ENCODE data around the gene EXO5.
A peak's percentile ranks its signal among the peaks of the same experiment; 100 is the strongest.
"Not testable (repeated sequence)": the region's sequence is repeated elsewhere in the genome, so short reads cannot be mapped to it uniquely, and the experiment has no call there.

Gene EXO5, protein sequence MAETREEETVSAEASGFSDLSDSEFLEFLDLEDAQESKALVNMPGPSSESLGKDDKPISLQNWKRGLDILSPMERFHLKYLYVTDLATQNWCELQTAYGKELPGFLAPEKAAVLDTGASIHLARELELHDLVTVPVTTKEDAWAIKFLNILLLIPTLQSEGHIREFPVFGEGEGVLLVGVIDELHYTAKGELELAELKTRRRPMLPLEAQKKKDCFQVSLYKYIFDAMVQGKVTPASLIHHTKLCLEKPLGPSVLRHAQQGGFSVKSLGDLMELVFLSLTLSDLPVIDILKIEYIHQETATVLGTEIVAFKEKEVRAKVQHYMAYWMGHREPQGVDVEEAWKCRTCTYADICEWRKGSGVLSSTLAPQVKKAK

DNA sequence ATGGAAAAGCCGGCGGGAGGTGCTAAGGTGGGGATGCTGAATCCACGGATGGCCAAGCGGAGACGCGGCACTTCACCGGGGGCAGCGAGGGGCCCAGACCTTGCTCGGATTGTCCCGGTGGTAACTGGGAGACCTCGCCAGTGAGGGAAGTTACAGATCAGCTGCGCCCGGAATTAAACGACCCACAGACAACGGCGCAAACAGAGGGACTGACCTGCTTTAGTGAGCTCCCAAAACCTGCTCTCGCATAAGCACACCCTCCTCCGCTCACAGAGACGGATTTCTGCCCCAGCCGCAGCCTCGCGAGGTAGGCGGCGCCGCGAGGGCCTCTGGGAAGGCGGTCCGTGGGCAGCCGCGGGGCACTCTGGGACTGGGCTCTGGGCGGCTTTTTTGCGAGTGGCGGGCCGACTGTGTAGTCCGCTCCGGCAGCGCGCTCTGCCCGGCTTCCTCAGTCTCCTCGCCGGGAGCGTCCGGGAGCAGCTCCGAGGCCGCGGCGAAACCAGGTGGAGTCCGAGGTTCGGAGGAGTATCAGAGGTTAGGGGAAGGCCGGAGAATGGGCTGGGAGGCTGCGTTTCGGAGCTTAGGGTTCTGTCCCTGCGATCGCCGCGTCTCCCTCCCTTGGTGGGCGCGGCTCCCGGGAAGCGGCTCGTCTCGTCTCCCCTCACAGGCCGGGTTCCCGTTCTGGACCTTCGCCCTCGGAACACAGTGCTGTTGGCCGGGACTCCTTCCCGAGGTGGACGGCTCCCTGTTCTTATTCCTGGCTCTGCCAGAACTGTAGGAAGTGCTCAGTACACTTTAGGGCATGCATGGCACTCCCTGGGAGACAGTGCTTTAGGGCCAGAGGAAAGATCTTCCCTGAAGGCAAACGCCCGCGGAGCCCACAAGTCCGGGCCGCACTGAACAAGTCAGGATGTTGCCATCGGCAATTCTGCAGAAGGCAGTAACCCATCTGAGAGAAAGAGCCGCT lies at the start of gene EXO5:
Gene EXO5, plus strand, starts transcription at position 393 of the 967 bp plus-strand sequence. CDS start 5,778 bp downstream, outside the sequence.
- peak; percentile 74 for DNase-seq

DNA sequence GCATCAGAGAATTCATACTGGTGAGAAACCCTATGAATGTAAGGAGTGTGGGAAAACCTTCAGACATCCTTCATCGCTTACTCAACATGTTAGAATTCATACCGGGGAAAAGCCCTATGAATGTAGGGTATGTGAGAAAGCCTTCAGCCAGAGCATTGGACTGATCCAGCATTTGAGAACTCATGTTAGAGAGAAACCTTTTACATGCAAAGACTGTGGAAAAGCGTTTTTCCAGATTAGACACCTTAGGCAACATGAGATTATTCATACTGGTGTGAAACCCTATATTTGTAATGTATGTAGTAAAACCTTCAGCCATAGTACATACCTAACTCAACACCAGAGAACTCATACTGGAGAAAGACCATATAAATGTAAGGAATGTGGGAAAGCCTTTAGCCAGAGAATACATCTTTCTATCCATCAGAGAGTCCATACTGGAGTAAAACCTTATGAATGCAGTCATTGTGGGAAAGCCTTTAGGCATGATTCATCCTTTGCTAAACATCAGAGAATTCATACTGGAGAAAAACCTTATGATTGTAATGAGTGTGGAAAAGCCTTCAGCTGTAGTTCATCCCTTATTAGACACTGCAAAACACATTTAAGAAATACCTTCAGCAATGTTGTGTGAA lies 45.5 kb upstream of the EXO5 start:
- DNase-seq: no peak

DNA sequence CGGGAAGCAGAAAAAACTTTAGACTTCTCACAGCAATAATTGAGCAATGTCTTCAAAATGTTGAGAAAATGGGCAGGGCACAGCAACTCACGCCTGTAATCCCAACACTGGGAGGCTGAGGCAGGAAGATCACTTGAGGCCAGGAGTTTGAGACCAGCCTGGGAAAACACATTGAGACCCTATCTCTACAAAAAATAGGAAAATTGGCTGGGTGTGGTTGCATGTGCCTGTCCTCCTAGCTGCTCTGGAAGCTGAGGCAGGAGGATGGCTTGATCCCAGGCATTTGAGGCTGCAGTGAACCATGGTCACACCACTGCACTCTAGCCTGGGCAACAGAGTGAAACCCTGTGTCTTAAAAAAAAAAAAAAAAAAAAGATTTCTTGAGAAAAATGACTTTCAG lies 39.2 kb upstream of the EXO5 start:
- no peak for DNase-seq

DNA sequence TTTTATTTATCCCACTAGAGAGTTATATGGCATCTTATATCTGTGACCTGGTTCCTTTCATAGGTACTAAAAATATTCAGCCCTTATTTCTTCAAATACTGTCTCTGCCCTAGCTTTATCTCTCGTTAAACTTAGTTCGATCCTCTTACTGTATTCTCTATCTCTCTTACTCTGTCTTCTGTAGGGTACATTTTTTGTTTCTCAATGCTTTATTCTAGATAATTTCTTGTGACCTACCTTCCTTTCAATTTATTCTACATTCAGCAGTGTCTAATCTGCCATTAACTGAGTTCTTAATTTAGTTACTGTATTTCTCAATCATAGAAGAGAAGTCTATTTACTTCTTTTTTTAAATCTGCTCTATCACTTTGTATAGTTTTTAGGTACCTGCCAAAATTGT lies 33.3 kb upstream of the EXO5 start:
- DNase-seq: no peak

DNA sequence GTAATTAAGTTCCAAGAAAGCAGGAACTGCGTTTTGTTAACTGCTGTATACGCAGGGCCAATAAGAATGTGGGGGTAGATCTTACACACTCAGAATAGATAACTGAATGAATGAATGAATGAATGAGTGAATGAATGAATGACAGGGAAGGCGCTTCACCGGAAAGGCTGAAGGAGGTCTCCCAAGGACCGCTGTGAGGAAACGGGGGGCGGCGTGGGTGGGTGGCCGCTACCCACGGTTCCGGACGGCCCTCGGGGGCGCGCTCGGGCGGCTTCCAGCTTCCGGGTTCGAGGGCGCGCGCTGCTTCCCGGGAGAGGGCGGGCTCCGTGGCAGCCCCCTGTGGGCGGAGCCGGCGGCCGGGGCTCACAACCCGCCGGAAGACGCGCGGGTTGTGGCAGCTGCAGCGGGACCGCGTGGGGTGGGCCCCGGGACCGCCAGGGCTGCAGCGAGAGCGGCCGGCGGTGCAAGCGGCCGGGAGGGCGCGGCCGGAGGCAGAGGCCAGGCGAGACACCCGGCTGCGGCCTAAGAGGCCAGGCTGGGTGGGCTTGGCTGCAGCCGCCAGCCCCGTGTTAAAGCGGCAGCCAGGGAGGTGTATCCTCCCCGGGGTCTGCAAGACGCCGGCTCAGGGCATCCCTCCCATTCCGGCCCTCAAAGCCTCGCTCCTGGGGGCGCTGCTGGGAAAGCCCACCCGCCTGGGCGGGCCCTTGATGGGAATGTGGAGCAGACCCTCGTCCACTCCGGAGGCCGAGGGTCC lies 31.5 kb upstream of the EXO5 start, which contains the start of gene ZFP69:
Gene ZFP69, plus strand, starts transcription at position 367 of the 754 bp plus-strand sequence. CDS start 2,072 bp downstream, outside the sequence.
- DNase-seq: peak; percentile 74

DNA sequence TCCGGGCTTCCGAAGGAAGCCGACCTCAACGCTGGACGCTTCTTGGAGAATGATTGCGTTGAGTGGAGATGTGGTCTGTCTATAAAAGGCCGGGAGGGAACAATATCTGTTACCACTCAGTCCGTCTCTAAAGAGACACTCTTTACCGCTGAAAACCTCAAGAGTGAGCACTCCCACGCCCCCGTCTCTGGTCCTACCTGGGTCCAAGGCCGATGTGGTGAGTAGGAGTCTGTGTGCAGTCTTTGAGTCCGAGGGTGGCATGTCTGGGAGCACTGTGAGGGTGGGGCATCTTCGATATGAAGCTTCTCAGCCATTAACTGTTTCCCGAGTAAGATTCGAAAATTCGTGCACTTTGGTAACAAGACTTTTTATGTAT lies 30.9 kb upstream of the EXO5 start:
- peak; percentile 21 for DNase-seq

DNA sequence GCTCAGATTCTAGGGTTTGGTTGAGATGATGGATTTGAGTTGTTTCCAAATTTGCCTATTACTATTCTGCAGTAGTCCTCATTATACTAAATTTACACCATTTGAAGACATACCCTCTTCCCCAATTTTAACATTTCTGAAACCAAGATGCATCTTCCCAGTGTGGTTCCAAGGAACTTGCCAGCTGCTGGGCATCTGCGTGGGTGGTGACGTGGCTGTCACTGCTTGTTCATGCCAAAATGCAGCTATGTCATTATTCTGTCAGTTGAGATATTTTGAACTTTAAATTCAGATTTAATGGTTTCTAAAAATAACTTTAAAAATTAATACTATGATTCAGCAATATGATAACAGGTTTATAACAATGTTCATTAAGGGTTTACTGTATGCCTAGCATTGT lies 30.3 kb upstream of the EXO5 start:
- DNase-seq: no peak

DNA sequence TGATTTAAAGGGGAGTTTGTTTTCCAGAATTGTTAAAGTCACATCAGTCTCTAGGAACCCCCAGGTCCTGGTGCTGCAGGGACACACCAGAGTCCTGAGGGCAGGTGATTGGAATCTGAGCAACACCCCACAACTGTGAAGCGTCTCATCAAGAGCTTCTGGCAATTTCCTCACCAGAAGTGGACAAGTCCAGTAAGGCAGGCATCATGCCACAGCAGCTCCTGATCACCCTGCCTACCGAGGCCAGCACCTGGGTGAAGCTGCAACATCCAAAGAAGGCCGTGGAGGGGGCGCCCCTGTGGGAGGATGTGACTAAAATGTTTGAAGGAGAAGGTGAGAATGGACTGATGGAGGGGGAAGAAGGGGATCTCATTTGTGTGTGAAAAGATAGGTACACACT lies 29.4 kb upstream of the EXO5 start:
- DNase-seq: no peak

DNA sequence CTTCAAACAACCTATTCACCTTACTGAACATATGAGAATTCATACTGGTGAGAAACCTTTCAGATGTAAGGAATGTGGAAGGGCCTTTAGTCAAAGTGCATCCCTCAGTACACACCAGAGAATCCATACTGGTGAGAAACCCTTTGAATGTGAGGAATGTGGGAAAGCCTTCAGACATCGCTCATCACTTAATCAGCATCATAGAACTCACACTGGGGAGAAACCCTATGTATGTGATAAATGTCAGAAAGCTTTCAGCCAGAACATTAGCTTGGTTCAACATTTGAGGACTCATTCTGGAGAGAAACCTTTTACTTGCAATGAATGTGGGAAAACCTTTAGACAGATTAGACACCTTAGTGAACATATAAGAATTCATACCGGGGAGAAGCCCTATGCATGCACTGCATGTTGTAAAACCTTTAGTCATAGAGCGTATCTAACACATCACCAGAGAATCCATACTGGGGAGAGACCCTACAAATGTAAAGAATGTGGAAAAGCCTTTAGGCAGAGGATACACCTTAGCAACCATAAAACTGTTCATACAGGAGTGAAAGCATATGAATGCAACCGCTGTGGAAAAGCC lies 13.2 kb upstream of the EXO5 start:
- DNase-seq: no peak

DNA sequence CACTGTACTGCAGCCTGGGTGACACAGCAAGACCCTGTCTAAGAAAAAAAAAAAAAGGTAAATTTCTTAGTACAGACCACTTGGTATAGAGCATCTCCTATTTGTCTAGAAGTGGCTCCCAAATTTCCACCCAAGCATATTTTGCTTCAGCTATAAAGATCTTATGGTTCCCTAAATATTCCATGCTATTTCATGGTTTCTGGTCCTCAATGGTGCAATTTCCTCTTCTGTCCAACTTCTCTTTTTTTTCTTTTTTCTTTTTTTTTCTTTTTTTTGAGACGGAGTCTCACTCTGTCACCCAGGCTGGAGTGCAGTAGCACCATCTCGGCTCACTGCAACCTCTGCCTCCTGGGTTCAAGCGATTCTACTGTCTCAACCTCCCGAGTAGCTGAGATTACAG lies 5.9 kb upstream of the EXO5 start:
- not testable (repeated sequence) for DNase-seq

DNA sequence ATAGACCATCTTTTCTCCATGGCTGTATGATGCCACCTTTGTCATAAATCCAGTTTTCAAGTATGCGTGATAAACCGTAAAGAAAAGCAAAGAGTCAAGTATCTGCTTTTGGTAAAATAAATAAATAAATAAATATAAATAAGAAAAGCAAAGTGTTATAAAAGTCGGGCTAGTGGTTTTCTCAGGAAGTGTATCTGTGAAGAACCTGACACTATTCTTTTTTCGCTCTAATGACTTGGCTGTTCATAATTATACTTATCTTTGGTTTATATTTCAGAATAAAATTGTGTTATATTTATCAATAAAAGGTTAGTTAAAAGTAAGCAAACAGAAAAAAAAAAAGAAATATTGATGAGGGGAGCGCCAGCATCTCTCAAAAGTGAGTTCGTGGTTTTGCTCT lies 594 bp upstream of the EXO5 start:
- DNase-seq: no peak

DNA sequence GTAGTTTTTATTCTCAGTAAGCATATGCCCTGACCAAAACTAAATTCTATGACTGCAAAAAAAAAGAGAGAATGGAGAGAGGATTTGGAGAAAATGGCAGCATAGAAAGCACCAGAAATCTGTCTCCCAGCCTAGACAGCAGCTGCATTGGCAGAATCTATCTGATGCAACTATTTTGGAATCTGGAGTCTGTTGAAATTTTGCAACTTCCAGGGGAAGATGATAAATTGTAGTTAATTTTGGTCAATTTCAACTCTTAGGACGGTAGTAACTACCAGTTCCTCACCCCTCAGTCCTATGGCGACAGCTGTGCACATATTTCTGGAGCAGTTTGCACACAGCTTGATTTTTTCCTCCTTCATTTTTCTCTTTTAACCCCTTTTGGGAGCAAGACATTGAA lies 10.9 kb downstream of the EXO5 start:
- no peak for DNase-seq

DNA sequence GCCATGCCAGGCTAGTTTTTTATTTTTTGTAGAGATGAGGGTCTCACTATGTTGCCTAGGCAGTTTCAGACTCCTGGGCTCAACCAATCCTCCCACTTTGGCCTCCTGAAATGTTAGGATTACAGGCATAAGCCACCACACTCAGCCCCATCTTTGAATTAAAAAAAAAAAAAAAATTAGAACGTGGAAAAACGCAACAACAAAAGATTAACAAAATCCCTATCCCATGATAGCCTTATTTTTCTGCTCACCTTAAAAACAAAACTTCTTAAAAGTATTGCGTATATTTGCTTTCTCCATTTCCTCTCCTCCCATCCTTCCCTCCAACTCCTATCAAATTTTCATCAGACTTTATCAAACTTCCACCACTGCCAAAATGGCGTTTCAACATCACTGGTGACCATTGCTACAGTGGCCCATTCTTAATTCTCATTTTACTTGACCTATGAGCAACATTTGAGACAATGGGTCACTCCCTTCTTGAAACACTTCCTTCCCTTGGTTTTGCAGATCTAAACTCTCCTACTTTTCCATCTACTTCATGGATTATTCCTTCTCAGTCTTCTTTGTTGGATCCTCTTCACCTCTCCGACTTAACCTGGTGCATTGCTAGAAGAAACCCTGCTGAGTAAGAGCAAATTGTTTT lies 22.3 kb downstream of the EXO5 start:
- peak; percentile 36 for DNase-seq

DNA sequence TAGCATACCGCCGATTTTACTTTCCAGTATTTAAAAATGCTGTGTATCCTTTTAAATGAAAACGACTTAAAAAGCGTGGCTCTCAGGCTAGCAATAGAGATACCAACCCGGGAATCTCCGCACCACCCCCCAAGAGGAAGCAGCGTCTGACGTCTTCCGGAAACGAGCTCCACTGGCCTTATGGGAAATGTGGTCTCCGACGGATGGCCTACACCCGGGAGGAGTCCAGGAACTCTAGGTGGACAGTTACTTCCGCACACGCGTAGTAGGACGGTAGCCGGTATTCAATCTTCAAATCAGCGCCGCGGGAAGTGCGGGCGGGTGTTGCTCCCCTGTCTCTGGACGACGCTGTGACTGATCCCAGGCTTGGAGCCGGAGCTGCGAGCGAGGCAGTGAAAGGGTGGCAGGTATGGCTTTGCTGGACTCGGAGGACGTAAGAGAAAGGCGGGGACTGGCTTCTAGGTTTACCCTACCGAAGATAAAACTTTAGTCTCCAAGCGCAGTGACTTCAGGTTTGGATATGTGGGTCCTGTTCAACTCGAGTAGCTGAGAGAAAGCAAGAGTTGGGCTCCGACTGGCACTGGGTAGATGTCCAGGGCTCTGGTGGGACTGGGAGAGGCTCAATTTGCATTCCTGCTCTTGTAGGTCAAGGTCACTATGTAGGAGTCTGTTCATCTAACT lies 23.0 kb downstream of the EXO5 start, which contains the start of gene ZNF684:
Gene ZNF684, plus strand, starts transcription at position 257 of the 681 bp plus-strand sequence. CDS start 1,530 bp downstream, outside the sequence.
- DNase-seq: peak; percentile 96

DNA sequence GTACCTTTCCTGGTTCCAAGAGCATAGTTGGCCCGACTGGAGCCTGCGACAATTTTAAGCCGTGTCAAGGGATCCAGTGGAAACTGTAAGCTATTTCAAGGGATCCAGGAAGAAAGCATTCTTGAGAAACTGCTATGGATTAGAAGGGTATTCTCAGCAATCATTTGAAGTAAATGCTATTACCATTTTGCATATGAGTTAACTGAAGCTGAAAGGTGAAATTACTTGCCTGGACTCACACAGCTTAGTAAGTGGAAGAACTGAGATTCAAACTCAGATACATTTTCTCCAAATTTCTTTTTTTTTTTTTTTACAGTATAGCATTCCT lies 23.5 kb downstream of the EXO5 start:
- DNase-seq: no peak

DNA sequence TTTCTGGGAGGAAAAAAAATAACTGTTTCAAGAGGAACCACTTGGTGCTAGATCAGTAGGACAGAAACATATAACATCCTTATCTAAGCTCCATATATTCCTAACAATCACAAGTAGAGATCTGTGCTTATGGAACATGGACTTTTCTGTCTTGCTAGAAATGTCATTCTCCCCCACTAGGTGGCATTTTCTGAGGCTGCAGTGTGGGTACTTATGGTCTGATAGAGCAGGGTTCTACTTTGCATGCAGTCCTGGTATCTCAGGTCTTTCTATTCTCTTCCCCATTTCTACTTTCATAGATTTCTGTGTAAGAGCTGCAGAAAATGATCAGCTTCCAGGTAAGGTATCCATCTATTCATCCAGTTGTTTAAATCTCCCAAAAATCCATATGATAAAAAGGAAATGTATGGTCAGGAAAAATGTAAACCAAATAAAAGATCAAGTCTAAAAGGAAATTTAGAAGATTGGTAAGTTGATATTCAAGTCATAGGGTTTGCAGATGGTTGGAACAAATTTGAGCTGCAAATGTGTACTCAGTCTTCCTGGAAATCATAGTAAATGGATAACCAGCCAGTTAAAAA lies 24.4 kb downstream of the EXO5 start:
- DNase-seq: peak; percentile 58

DNA sequence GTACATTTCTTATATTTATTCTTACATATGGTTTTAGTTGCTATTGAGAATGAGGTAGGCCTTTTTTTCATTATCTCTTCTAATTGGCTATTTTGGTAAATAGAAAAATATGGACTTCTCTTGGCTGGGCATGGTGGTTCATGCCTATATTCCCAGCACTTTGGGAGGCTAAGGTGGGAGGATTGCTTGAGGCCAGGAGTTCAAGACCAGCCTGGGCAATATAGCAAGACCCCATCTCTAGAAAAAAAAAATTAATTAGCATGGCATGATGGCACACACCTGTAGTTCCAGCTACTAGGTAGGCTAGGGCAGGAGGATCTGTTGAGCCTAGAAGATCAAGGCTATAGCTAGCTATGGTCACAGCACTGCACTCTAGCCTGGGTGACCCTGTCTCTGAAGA lies 26.0 kb downstream of the EXO5 start:
- no peak for DNase-seq

DNA sequence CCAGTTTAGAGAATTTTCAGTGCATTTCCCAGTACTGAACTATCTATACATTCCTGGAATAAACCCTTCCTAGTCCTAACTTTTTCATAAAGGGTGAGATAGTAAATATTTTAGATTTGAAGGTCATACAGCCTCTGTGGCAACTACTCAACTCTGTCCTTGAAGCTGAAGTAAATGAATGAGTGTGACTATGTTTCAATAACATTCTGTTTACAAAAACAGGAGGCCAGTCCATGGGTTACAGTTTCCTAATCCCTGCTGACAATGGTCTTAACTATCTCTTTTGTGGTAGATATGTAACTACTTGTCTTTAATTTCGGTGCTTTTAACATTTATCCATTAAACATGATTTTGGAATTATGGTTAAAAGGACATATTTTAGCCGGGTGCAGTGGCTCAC lies 27.2 kb downstream of the EXO5 start:
- DNase-seq: no peak

DNA sequence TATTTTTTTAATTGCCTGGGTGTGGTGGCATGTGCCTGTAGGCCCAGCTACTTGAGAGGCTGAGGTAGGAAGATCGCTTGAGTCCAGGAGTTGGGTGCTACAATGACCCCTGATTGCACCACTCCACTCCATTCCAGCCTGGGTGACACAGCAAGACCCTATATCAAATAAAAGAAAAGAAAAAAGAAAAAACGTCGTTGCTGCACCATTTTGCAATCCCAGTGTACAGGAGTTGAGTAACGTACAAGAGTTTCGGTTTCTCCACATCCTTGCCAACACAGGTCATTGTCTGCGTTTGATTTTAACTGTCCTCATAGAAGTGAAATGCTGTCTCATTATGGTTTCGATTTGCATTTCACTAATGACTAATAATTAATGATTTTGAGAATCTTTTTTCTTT lies 30.8 kb downstream of the EXO5 start:
- no peak for DNase-seq

DNA sequence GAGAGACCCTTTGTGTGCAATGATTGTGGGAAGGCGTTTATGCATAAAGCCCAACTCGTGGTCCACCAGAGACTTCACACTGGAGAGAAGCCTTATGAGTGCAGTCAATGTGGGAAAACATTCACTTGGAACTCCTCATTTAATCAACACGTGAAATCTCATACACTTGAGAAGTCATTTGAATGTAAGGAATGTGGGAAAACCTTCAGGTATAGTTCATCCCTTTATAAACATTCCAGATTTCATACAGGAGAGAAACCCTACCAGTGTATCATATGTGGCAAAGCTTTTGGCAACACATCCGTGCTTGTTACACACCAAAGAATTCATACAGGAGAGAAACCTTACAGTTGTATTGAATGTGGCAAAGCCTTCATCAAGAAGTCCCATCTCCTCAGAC lies 38.4 kb downstream of the EXO5 start:
- no peak for DNase-seq

DNA sequence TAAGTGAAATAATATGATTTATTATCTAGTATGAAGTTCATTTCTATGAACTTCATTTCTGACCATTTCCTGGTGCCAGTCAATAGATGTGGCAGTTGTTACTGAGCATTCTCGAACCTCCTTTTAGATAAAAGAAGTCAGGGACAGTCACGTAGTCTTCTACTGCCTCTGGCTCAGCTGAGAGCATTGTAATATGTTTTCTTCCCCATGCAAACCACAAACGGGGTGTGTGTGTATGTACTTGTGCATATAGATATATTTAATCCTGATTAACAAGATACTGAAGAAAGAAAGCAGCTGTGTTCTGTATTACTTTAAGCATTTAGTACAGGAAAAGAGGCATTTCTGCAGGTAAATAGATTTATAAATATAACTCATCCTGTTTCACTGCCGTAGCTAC lies 44.5 kb downstream of the EXO5 start:
- DNase-seq: no peak
